ENCODE measurements around the gene CAMKMT.

DNA sequence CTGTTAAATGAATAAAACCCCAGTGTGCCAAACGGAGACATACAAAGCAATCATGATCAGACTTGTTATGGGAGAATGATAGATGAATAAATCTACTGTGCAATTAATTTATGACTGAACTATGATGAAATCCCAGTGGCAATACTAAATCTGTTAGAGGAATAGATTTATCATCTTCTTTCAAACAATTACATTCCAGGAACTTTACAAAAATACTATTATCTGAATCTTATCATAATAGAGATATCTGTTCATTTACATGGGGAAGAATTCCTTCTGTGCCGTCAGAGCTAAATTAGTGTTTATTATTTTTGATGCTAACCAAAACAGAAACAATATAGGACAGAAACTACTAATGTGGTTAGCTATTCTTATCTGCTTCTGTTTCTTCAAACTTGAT lies 208.5 kb downstream of the CAMKMT start:
- TF ChIP-seq EP300 (IDR thresholded peaks at IDR 0.05) (no peak), POLR2A (IDR thresholded peaks at IDR 0.05) (no peak)
